ENCODE data around the gene PCDH15.

Gene PCDH15

DNA sequence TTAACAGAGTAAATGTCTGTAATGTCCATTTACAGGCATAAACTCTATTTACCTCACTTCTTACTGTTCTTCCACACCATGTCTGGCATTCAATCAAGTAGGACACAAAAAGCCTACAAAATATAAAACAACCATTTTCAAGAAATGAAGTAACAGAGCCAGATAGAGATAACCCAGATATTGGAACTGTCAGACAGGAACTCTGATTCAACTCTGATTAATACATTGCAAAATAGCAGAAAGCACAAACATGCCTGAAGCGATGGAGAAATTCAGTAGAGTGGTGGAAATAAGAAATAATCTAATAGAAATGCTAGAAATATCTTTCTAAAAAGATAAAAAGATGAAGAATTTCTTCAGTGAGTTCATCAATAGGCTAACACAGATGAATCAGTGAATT, 964.4 kb downstream of the PCDH15 start:
- DNase-seq, result no peak

DNA sequence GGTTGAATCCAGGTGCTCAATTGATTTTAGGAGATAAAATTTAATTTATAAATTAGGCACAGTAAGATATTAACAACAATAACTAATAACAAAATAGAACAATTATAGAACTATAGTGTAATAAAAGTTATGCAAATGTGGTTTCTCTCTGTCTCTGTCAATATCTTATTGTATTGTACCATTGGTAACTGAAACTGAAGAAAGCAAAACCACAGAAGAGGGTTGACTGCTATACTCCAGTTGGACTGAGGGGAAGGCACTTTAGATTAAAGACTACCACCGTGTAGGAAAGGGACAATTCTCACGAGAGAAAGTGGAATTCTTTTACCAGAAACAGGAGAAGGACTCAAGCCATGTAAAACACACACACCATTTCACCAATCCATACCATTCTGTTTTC, 967.1 kb downstream of the PCDH15 start:
- no peak for DNase-seq

DNA sequence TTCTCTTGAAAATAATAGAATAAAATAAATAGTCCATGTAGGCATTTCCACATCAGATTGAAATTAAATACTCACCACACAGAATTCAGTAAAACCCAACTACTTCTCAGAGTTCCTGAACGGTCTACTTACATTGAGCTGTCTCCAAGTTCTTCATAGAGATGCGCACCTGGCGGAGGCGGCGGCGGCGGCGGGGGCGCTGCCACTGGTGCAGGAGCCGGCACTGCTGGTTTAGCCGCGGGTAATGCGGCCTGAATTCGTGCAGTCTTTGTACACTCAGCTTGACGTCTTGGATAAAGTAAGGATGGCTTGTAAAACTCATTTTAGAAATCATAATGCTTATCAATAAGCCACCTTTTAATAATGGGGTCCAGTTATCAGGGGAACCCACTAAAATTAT, 973.8 kb downstream of the PCDH15 start:
- no peak for DNase-seq

DNA sequence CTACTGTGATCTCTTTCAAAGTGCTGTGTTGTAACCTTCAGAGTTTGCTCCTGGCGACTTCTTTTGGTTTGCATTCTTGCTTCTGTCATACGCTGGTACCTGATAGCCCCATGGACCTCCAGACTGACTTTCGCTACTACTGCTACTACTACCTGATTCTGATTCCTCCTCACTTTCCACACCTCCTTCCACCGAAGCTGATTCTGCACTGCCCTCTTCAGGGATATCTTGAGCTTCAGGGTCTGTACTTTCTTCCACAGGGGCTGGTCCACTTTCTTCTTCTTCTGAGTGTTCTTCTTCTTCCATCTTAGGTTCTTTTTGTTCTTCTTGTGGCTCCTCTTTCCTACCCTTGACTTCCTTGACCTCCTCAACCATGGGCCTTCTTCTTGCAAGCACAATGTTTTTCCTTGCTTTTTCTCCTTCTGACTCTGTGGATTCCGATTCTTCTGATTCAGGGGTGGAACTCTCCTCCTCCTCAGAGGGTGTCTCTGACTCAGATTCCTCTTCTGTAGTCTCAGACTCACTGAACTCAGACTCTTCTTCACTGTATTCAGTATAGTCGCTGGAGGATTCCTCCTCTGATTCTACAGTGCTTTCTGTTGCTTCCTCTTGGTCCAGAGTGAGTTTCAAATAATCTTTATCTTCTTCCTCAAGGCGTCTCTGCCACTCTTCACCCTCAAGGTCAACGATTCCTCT, 992.2 kb downstream of the PCDH15 start:
- no peak for DNase-seq

DNA sequence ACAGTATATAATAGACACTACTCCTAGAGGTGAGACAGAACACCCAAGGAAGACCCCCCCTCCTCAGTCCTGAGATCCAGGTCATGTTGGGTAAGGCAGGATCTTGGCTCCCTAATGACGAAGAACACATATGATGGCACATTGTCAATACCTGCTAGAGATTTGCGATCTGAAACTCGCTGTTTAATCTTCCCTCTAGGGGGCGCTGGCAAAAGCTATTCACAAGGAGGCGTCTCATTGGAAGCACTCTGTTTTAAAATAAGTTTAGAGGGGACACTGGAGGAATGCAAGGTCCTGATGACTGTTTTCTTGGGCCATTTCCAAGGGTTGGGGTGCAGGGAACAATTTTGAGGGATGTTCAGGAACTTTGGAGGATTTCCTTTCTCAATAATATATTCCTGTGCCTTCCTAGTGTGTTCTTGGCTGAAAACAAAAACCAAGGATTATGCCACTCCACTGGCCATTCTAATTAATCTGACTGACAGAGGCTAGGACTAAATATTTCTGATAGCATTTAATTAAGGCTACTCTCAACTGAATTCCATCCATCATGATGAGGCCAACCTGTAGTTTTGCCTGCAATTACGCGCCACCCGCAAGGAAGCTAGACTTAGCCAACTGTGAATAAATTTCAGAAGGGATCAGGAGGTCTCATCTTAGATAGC, 1014.7 kb downstream of the PCDH15 start:
- DNase-seq, result no peak

DNA sequence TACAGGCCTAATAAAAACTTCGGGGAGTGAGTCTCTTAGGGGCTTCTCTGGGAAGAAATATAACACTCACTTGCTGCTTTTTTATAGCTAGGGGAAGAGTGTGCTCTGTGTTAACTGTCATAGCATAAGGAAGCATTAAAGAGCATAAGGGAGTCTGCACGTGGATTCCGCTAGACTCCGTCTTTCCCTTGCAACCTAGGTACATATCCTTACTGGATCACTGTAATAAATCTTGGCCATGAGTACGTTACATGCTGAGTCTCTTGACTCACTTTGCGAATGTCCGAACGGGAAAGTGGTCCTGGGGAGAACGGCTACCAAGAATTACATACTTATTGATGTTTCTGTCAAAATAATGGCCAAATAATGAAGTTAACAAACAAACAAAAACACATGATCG, 1029.3 kb downstream of the PCDH15 start:
- no peak for DNase-seq

DNA sequence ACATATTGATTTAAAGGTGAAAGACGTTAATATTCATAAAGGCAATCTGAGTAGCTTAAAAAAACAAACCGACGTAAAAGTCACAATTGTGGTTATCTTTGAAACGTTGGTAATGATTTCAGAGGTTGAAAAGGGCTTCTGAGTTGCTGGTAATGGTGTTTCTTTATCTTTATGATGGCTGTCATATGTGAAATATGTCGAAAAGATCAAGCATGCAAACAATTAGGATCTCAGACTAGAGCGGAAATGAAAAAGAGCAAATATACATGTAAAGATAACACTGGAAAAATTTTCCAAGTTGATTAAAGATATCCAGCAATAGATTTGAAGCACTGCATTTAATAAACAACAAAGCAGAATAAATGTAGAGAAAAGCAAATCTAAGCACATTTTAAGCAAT, 1030.1 kb downstream of the PCDH15 start:
- DNase-seq, result no peak

DNA sequence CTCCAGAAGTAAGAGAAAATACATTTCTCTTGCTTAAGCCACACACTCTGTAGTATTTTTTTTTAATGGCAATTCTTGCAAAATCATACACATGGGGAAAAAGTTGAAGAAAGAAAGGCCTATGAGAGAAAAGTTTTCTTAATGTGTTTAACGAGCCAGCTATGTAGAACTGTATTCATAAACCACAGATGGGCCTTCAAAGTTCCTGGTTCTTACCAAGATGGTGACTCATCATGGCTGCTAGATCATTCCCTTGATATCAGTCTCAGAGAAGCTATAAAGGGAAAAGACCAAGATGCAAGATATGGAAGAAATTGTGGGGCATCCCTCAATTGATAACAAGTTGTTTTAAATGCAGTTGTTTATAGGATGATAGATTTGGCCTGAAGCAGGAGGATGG, 1035.7 kb downstream of the PCDH15 start:
- no peak for DNase-seq

DNA sequence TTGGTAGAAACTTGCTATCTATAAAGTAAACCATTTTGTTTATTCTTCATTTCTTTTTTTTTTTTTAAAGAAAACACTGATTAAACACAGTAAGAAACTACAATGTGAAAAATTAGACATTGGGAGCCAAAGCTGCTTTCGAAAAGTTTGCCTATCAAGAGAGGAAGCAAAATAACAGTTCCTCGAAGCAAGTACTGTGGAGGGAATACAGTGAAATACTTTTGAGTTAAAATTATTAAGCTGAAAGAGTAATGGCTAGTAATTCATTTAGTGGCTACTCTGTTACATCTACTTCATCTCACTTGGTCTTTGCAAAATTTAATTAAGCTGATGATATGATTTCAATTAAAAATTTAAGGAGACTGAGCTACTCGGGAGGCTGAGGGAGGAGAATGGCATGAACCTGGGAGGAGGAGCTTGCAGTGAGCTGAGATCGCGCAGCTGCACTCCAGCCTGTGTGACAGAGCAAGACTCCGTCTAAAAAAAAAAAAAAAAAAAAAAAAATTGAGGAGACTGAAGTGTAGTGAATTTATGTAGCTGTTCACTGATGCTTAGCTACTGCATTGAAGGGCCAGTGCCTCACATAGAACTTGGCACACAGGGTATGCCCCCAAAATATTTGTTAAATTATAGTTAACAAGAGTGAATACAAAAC, 1046.3 kb downstream of the PCDH15 start:
- DNase-seq, result no peak

Measured in NCI-H510A (cell line).